ENCODE data around the gene PAPLN.
A peak's percentile ranks its signal among the peaks of the same experiment; 100 is the strongest.

The PAPLN gene

DNA sequence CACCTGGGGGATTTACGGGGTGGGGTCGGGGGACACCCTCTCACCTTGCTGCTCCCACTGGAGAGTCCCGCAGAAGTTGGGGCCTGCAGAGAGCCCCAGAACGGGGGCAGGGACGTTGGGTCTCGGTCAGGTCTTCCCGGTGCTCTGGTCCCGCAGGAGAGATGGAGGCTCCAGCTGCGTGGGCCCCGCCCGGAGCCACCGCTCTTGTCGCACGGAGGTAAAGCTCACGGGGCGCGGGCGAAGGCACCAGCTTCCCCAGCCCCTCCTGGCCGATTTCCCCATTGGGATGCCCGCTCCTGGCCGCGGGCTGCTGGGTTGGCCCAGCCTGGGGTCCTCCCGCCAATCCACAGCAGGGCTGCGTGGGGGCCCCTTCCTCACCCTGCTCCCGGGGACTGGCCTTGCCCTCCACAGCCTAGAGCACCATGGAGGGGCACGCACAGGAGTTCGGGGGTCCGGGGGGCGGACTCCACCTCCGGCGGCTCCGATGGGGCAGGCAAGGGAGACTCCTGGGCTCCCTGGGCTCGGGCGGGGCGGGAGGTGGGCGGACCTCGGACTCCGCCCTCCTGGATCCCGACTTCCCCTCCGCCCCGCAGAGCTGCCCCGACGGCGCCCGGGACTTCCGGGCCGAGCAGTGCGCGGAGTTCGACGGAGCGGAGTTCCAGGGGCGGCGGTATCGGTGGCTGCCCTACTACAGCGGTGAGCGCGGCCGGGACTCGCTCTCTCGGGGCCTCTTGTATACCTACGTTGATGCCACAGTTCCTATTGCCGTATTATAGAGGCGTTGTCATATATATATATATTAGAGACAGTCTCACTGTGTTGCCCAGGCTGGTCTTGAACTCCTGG is 8.4 kb downstream of the PAPLN start:
- DNase-seq, result peak; percentile 40

GRCh38 chr14:73246387-73247150 is 9.3 kb downstream of the PAPLN start:
- no peak for DNase-seq

GRCh38 chr14:73248108-73248868 is 11.0 kb downstream of the PAPLN start:
- no peak for DNase-seq

DNA sequence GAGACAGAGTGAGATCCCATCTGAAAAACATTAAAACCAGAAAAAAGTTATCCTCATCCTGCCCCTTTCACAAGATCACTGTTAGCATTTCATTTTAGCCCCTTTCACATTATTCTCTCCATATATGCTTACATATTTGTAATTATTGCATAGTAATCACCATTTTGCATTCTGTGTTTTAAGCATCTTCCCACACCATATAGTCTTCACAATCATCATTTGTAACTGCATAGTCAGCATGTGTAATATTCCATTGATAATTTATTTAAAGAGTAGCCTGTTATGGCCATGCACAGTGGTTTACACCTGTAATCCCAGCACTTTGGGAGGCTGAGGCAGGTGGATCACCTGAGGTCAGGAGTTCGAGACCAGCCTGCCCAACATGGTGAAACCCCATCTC is 11.8 kb downstream of the PAPLN start:
- no peak for DNase-seq

- DNase-seq, result no peak
These were observed 12.4 kb downstream of the PAPLN start for GRCh38 chr14:73249564-73250316.

DNA sequence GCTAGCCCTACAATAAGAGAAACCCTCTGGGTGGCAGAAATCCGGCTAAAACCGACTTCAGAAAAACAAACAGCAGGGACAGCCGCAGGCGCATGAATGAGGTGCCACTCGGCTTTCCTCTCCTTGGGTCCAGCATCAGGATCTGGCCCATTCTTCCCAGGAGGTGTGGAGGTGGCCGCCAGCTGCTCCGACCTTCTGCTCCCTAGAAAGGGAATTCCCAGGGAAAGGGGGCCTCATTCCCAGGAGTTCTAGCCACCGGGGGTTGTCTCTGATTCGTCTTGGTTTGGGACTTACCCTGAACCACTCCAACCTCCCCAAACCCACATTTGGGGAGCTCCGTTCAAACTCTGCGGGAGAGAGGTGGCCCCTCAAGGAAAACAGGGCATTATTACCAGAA is 13.0 kb downstream of the PAPLN start:
- no peak for DNase-seq

DNA sequence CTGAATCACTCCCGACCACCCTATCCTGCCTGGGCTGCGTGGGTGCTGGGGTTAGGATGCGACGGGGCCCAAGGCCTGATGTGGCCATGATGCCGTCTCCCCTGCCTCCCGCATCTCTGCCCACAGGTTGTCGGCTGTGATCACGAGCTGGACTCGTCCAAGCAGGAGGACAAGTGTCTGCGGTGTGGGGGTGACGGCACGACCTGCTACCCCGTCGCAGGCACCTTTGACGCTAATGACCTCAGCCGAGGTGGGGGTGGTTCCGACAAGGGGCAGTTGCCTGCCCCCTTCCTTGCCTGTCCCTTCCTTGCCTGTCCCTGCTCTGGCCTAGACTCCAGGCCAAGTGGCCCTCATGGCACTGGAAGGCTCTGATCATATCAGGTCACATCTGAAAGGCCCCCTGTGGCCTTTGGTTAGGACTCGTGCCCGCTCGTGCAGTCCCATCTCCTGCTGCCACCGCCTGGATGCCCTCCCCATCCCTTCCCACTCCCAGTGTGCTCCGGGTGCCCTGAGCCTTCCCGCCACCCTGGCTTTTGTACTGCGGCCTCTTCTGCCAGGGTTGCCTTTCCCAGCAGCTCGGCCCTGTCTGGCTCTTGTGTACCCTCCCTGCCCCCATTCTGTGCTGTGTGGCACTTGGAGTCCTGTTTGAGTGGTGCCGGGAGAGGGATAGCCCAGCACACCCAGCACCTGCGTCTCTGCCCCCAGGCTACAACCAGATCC is 13.6 kb downstream of the PAPLN start:
- DNase-seq, result no peak

- no peak for DNase-seq
These were observed 14.4 kb downstream of the PAPLN start for GRCh38 chr14:73251516-73252215.

GRCh38 chr14:73252491-73253322 is 15.4 kb downstream of the PAPLN start:
- DNase-seq, result no peak

- no peak for DNase-seq
These were observed 16.0 kb downstream of the PAPLN start for GRCh38 chr14:73253323-73253610.

DNA sequence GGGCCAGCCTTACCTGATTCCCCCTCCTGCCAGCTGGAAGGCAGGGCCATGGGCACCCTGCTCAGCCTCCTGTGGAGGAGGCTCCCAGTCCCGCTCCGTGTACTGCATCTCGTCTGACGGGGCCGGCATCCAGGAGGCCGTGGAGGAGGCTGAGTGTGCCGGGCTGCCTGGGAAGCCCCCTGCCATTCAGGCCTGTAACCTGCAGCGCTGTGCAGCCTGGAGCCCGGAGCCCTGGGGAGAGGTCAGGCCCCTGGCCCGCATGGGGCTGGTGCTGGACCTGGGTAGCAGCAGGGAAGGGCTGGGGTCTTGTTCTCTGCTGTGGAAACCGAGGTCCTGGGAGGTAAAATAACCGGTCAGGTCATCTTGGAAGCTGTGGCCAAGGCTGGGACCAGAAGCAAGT is 16.4 kb downstream of the PAPLN start:
- no peak for DNase-seq

- DNase-seq, result no peak
These were observed 17.1 kb downstream of the PAPLN start for GRCh38 chr14:73254247-73255004.

- no peak for DNase-seq
These were observed 17.7 kb downstream of the PAPLN start for GRCh38 chr14:73255005-73255400.

DNA sequence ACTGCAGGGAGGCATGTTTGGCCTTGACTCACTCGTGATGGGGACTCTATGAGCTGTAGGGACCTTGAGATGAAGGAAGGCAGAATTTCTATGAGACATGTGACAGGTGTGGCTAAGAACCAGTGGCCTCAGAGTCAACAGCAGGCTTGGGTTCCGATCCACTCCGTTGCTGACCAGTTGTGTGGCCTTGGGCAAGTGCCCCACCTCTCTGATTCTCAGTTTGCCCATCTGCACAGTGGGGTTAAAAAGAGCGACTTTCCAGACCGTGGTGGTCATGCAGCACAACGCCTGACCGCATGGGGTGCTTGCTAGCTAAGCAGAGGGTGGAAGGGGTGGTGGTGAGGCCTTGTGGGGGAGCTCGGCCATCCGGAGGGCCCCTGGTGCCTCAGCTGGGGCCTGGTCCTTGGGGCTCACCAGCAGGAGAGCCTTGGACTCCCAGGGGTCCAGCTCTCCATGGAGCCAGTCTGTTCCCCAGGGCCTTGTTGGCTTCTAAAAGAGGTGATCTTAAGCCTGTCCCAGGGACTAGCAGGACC is 18.5 kb downstream of the PAPLN start:
- DNase-seq, result no peak

DNA sequence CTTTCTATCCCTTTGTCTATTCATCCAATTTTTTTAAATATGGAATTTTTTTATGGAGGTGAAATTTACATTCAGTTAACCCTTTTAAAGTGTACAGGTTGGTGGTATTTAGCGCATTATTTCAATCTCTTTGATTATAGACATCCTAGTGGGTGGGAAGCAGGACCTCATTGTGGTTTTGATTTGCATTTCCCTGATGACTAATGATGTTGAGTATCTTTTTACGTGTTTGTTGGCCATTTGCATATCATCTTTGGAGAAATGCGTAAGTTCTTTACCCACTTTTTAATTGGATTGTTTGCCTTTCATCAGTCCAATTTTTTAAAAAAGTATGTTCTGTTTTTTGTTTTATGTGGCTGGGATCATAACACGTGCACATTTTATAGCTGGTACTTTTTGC is 20.8 kb downstream of the PAPLN start:
- no peak for DNase-seq

DNA sequence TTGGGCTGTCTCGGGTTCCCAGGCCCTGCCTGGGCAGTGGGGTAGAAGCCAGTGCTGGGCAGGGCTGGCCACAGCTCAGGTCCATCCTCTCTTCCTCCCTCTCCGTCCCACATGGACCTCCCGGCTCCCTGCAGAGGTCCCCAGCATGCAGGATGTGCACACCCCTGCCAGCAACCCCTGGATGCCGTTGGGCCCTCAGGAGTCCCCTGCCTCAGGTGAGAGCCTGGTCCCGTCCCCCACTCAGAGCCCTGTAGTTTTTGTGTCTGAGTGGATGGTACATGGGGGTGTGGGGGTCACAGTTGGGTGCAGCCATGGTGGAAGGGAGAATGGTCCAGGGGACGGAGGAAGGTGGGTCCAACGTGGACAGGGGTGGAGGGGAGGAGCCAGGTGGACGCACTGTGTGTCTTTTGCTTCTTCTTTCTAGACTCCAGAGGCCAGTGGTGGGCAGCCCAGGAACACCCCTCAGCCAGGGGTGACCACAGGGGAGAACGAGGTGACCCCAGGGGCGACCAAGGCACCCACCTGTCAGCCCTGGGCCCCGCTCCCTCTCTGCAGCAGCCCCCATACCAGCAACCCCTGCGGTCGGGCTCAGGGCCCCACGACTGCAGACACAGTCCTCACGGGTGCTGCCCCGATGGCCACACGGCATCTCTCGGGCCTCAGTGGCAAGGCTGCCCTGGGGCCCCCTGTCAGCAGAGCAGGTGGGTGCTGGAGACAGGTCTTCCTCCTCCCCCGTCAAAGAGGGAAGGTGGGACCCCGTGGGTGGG is 21.7 kb downstream of the PAPLN start:
- DNase-seq, result no peak

DNA sequence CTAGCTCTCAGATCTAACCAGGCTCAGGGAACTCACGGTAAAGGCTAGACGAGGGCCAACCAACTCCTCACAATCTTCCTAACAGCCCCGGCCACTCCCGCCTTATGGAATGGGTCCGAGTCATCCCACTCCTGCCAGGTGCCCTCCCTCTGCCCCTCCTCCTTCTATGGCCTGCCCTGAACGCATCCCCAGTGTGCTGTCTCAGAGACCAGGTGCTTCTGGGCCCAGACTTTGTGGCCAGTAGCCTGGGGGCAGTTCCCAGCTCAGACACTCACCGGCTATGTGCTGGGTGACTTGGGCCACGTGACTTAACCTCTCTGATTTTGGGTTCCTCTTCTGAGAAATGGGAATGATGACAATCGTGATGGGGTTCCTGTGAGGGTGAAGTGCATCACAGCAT is 22.5 kb downstream of the PAPLN start:
- DNase-seq, result no peak

DNA sequence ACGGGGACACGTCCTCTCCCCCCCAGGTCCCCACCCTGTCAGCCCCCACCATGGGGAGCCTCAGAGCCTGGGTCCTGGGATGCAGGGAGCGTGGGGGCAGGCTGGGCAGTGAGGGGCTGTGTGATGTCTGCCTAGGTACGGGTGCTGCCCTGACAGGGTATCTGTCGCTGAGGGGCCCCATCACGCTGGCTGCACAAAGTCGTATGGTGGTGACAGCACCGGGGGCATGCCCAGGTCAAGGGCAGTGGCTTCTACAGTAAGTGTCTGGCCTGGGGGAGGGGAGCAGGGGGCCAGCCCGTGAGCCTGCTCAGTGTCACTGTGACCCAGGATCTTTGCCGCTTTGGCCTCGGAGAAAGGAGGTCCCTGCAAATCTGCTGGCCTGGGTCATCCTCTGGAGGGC is 23.3 kb downstream of the PAPLN start:
- DNase-seq, result no peak

GRCh38 chr14:73261075-73261474 is 23.8 kb downstream of the PAPLN start:
- DNase-seq, result no peak

Data from fibroblast of skin of back (primary cell).